Pulmonary artery endothelial cell (primary cell): ENCODE results near the gene BCL6. TPM values are rescaled to one million over a fixed set of nuclear protein-coding genes. Genes with fewer than 3 reads are reported as not detected.
"Not testable (repeated sequence)": the region's sequence is repeated elsewhere in the genome, so short reads cannot be mapped to it uniquely, and the experiment has no call there.

Experiments used
- DNase-seq: peaks from one replicate; pipeline ENCODE4 v3.0.0-alpha.2; 2011; ENCODE audit warnings: low read depth, low spot score
- total RNA-seq: library from RNA; depleted of rRNA; stranded (reverse); fragments of >200 nt; gene quantifications from 2 replicates; pipeline ENCODE4 v1.2.3, GENCODE V29; 2014

The BCL6 gene
- total RNA-seq, 1 donor from 2014 or later = 5.1 TPM

GRCh38 chr3:187714404-187714979 is 30.8 kb downstream of the BCL6 start:
- no peak for DNase-seq

GRCh38 chr3:187713504-187713903 is 31.8 kb downstream of the BCL6 start:
- DNase-seq = no peak

- no peak for DNase-seq
Observed at GRCh38 chr3:187709155-187709554, 36.1 kb downstream of the BCL6 start.

GRCh38 chr3:187708696-187709095 is 36.6 kb downstream of the BCL6 start:
- no peak for DNase-seq

GRCh38 chr3:187706971-187707370 is 38.3 kb downstream of the BCL6 start:
- no peak for DNase-seq

- no peak for DNase-seq
Observed at GRCh38 chr3:187705164-187705563, 40.1 kb downstream of the BCL6 start.

- DNase-seq = no peak
Observed at GRCh38 chr3:187702507-187703033, 42.7 kb downstream of the BCL6 start, which contains the start of gene RTP2. Gene RTP2 (minus strand): TSS chr3:187702557. CDS start chr3:187702128, 429 bp downstream.

- DNase-seq = no peak
Observed at GRCh38 chr3:187700249-187700648, 45.0 kb downstream of the BCL6 start.

GRCh38 chr3:187698499-187699399 is 46.5 kb downstream of the BCL6 start:
- no peak for DNase-seq

- no peak for DNase-seq
Observed at GRCh38 chr3:187696021-187696420, 49.2 kb downstream of the BCL6 start.

GRCh38 chr3:187695449-187695848 is 49.8 kb downstream of the BCL6 start:
- no peak for DNase-seq

- DNase-seq = no peak
Observed at GRCh38 chr3:187694801-187695200, 50.5 kb downstream of the BCL6 start.

- no peak for DNase-seq
Observed at GRCh38 chr3:187693431-187693830, 51.8 kb downstream of the BCL6 start.

- DNase-seq = no peak
Observed at GRCh38 chr3:187689984-187690383, 55.3 kb downstream of the BCL6 start.

- no peak for DNase-seq
Observed at GRCh38 chr3:187686621-187687273, 58.5 kb downstream of the BCL6 start.

- DNase-seq = no peak
Observed at GRCh38 chr3:187685948-187686347, 59.3 kb downstream of the BCL6 start.

GRCh38 chr3:187684880-187685279 is 60.4 kb downstream of the BCL6 start:
- no peak for DNase-seq

- DNase-seq = no peak
Observed at GRCh38 chr3:187684444-187684843, 60.8 kb downstream of the BCL6 start.

GRCh38 chr3:187681756-187682155 is 63.5 kb downstream of the BCL6 start:
- not testable (repeated sequence) for DNase-seq

GRCh38 chr3:187679638-187680396 is 65.5 kb downstream of the BCL6 start:
- DNase-seq = peak; percentile 36

- peak; percentile 7 for DNase-seq
Observed at GRCh38 chr3:187678726-187679268, 66.5 kb downstream of the BCL6 start.
